Uterus (tissue), 2 donors: ENCODE data around the gene IGSF1.

ENCODE experiments used
- CTCF ChIP-seq, 4 experiments: fragments of 200-600 bp in 2 of 4; fragments of 450-650 bp in 2 of 4; sonication (generic) in 2 of 4; IDR thresholded peaks; one replicate each; pipeline ENCODE4 v1.5.1; 2016 to 2019; ENCODE audit warnings: antibody characterized with exemption in 4 of 4, mild to moderate bottlenecking in 2 of 4, moderate library complexity in 1 of 4
- POLR2A ChIP-seq, 2 donors: fragments of 450-650 bp; IDR thresholded peaks; one replicate each; pipeline ENCODE4 v1.6.1; 2016; ENCODE audit warnings: antibody characterized with exemption in 2 of 2, mild to moderate bottlenecking in 1 of 2, moderate library complexity in 1 of 2

- TF ChIP-seq CTCF (IDR thresholded peaks at IDR 0.05) (no peak), POLR2A (IDR thresholded peaks at IDR 0.05) (no peak)
These were observed 53.1 kb downstream of the IGSF1 start for GRCh38 chrX:131235768-131236545.
